Activated naive CD4-positive, alpha-beta T cell treated with anti-CD3 and anti-CD28 coated beads, Interleukin-2, amount 50 U/mL, for 72 hours (primary cell): ENCODE results near the gene DCAF16. TPM values are rescaled to one million over a fixed set of nuclear protein-coding genes. Genes with fewer than 3 reads are reported as not detected.
A peak's percentile ranks its signal among the peaks of the same experiment; 100 is the strongest.
"Not testable (repeated sequence)": the region's sequence is repeated elsewhere in the genome, so short reads cannot be mapped to it uniquely, and the experiment has no call there.

ENCODE experiments used
- ATAC-seq, 2 donors: fragments of 150-1000 bp; cut with Tn5 transposase; 2 replicates each; pipeline ENCODE4 v1.10.0; 2021; ENCODE audit warnings: mild to moderate bottlenecking in 2 of 2, moderate library complexity in 2 of 2
- DNase-seq, 2 donors: peaks; one replicate each; pipeline ENCODE4 v3.0.0; 2021 to 2022; ENCODE audit warnings: low spot score in 2 of 2
- H3K27ac Mint-ChIP-seq, 2 donors: one replicate each; pipeline ENCODE4 v1.8.0; 2022; ENCODE audit warnings: mild to moderate bottlenecking in 2 of 2, mixed read lengths in 2 of 2
- H3K36me3 Mint-ChIP-seq, 2 donors: one replicate each; pipeline ENCODE4 v1.8.0; 2022; ENCODE audit warnings: mixed read lengths in 2 of 2
- H3K9me3 Mint-ChIP-seq, 2 donors: one replicate each; pipeline ENCODE4 v1.8.0; 2022; ENCODE audit warnings: mixed read lengths in 2 of 2
- total RNA-seq, 2 donors: library from RNA; stranded (reverse); gene quantifications; one replicate each; pipeline ENCODE4 v1.2.3, GENCODE V29; 2022

DCAF16 gene
- 10 to 100 TPM; 43.5 to 52.7 TPM for total RNA-seq

- peak within 1 kb of the TSS; percentile 97 to 99 for H3K27ac Mint-ChIP-seq
- ATAC-seq: peak; percentile 91 to 93
- peak; percentile 98 to 99 for DNase-seq
- H3K36me3 Mint-ChIP-seq: peaks cover 35 to 83% of the 10 kb centered on the region in 2 donors
- H3K9me3 Mint-ChIP-seq: no peaks in the 10 kb centered on the region
Observed at GRCh38 chr4:17810260-17811077, at the start of gene DCAF16, which contains the start of gene NCAPG. Gene DCAF16, minus strand, starts transcription at chr4:17810757. Its CDS starts 6,616 bp downstream, at chr4:17804141. Gene NCAPG, plus strand, starts transcription at chr4:17810979. Its CDS starts 99 bp downstream, at chr4:17811078.

GRCh38 chr4:17859793-17860406 lies 49.3 kb upstream of the DCAF16 start:
- DNase-seq: no peak
- ATAC-seq: no peak
- no peak overlapping the region for H3K27ac Mint-ChIP-seq
- H3K36me3 Mint-ChIP-seq: peaks cover 27 to 29% of the 10 kb centered on the region in 2 donors
- H3K9me3 Mint-ChIP-seq: peaks cover 23 to 26% of the 10 kb centered on the region in 2 donors

GRCh38 chr4:17854036-17854435 lies 43.5 kb upstream of the DCAF16 start:
- ATAC-seq: no peak
- DNase-seq: no peak
- peaks cover 7 to 8% of the 10 kb centered on the region in 2 donors for H3K9me3 Mint-ChIP-seq

GRCh38 chr4:17851959-17852358 lies 41.4 kb upstream of the DCAF16 start:
- H3K27ac Mint-ChIP-seq: no peak overlapping the region
- peaks cover 0 to 5% of the 10 kb centered on the region in 2 donors for H3K36me3 Mint-ChIP-seq
- H3K9me3 Mint-ChIP-seq: no peaks in the 10 kb centered on the region
- no peak for ATAC-seq
- DNase-seq: no peak

More at GRCh38 chr4:17854036-17854435, 43.5 kb upstream of the DCAF16 start:
- H3K36me3 Mint-ChIP-seq: peaks cover 6% of the 10 kb centered on the region in 2 donors
- H3K27ac Mint-ChIP-seq: no peak overlapping the region

GRCh38 chr4:17850295-17850694 lies 39.7 kb upstream of the DCAF16 start:
- not testable (repeated sequence) for ATAC-seq, H3K9me3 Mint-ChIP-seq, DNase-seq, H3K27ac Mint-ChIP-seq
- H3K36me3 Mint-ChIP-seq: peaks cover 0 to 15% of the 10 kb centered on the region in 2 donors

GRCh38 chr4:17846266-17846665 lies 35.7 kb upstream of the DCAF16 start:
- H3K9me3 Mint-ChIP-seq: no peaks in the 10 kb centered on the region
- ATAC-seq (no peak), DNase-seq (no peak)
- H3K36me3 Mint-ChIP-seq: peaks cover 9 to 39% of the 10 kb centered on the region in 2 donors
- no peak overlapping the region for H3K27ac Mint-ChIP-seq

GRCh38 chr4:17823871-17824669 lies 13.5 kb upstream of the DCAF16 start:
- Mint-ChIP-seq H3K36me3 (peaks cover 23 to 60% of the 10 kb centered on the region in 2 donors), H3K9me3 (peaks cover 0 to 5% of the 10 kb centered on the region in 2 donors), H3K27ac (no peak overlapping the region)
- ATAC-seq (no peak), DNase-seq (no peak)

GRCh38 chr4:17817027-17817426 lies 6.5 kb upstream of the DCAF16 start:
- Mint-ChIP-seq H3K36me3 (peaks cover 12 to 66% of the 10 kb centered on the region in 2 donors), H3K9me3 (no peaks in the 10 kb centered on the region), H3K27ac (no peak overlapping the region)
- peak; percentile 40 to 41 for ATAC-seq
- DNase-seq: no peak

GRCh38 chr4:17816142-17816541 lies 5.6 kb upstream of the DCAF16 start:
- DNase-seq (no peak), ATAC-seq (no peak)
- Mint-ChIP-seq H3K27ac (no peak overlapping the region), H3K36me3 (peaks cover 21 to 72% of the 10 kb centered on the region in 2 donors), H3K9me3 (no peaks in the 10 kb centered on the region)

- DNase-seq: no peak
- Mint-ChIP-seq H3K27ac (no peak overlapping the region), H3K36me3 (peaks cover 37 to 81% of the 10 kb centered on the region in 2 donors), H3K9me3 (no peaks in the 10 kb centered on the region)
- no peak for ATAC-seq
Observed at GRCh38 chr4:17814140-17814539, 3.6 kb upstream of the DCAF16 start.

- no peak for ATAC-seq
- H3K27ac Mint-ChIP-seq: no peak overlapping the region
Observed at GRCh38 chr4:17812801-17813200, 2.2 kb upstream of the DCAF16 start.

GRCh38 chr4:17812125-17812524 lies 1.6 kb upstream of the DCAF16 start:
- ATAC-seq: no peak
- H3K9me3 Mint-ChIP-seq: no peaks in the 10 kb centered on the region
- H3K27ac Mint-ChIP-seq: peak overlapping the region; percentile 73 to 97
- H3K36me3 Mint-ChIP-seq: peaks cover 40 to 85% of the 10 kb centered on the region in 2 donors
- no peak for DNase-seq

More at GRCh38 chr4:17812801-17813200, 2.2 kb upstream of the DCAF16 start:
- Mint-ChIP-seq H3K9me3 (no peaks in the 10 kb centered on the region), H3K36me3 (peaks cover 38 to 87% of the 10 kb centered on the region in 2 donors)
- DNase-seq: no peak

GRCh38 chr4:17811078-17811603 lies 584 bp upstream of the DCAF16 start:
- Mint-ChIP-seq H3K27ac (peak overlapping the region; percentile 97 to 99), H3K36me3 (peaks cover 35 to 81% of the 10 kb centered on the region in 2 donors), H3K9me3 (no peaks in the 10 kb centered on the region)
- DNase-seq (no peak), ATAC-seq (peak; percentile 27 to 45)

- Mint-ChIP-seq H3K27ac (peak overlapping the region; percentile 97 to 99), H3K36me3 (peaks cover 36 to 80% of the 10 kb centered on the region in 2 donors), H3K9me3 (no peaks in the 10 kb centered on the region)
- no peak for ATAC-seq
- DNase-seq: no peak
Observed at GRCh38 chr4:17809667-17810066, 890 bp downstream of the DCAF16 start.

GRCh38 chr4:17807446-17807845 lies 3.1 kb downstream of the DCAF16 start:
- peak overlapping the region in 1 of 2 donors; percentile 64 for H3K27ac Mint-ChIP-seq
- H3K36me3 Mint-ChIP-seq: peaks cover 50 to 78% of the 10 kb centered on the region in 2 donors
- DNase-seq (no peak), ATAC-seq (no peak)
- H3K9me3 Mint-ChIP-seq: no peaks in the 10 kb centered on the region

GRCh38 chr4:17805580-17806155 lies 4.9 kb downstream of the DCAF16 start:
- peaks cover 39 to 70% of the 10 kb centered on the region in 2 donors for H3K36me3 Mint-ChIP-seq
- ATAC-seq (no peak), DNase-seq (no peak)
- peak overlapping the region; percentile 37 to 55 for H3K27ac Mint-ChIP-seq
- H3K9me3 Mint-ChIP-seq: no peaks in the 10 kb centered on the region
